ENCODE data around the gene EWSR1. TPM values are rescaled to one million over a fixed set of nuclear protein-coding genes. Genes with fewer than 3 reads are reported as not detected.
"Not testable (repeated sequence)": the region's sequence is repeated elsewhere in the genome, so short reads cannot be mapped to it uniquely, and the experiment has no call there.

The EWSR1 gene
- total and polyA plus RNA-seq, 2 of the 4 experiments (the other 2 are of a cell fraction), result 243 to 518 TPM

DNA sequence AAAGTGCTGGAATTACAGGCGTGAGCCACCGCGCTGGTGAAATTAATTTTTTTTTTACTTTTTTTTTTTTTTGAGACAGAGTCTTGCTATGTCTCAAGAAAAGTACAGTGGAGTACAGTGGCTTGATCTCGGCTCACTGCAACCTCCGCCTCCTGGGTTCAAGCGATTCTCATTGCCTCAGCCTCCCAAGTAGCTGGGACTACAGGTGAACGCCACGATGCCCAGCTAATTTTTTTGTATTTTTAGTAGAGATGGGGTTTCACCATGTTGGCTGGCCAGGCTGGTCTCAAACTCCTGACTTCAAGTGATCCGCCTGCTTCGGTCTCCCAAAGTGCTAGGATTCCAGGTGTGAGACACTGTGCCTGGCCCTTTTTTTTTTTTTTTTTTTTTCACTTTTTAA, 20.2 kb upstream of the EWSR1 start:
- BruUV-seq (replicated peaks); DNase-seq; H3K79me1 ChIP-seq (ENCODE audit: low read depth in 1 of 2, low read length in 2 of 2); H3K36me3 ChIP-seq (ENCODE audit: control insufficient read depth, insufficient read depth, low read length); H3K9me1 ChIP-seq (ENCODE audit: insufficient read depth, low read length); H2BK15ac ChIP-seq (ENCODE audit: low read depth, low read length); H3K18ac ChIP-seq (ENCODE audit: low read depth, low read length); H3K4me2 ChIP-seq (ENCODE audit: low read depth, low read length); H2BK120ac ChIP-seq (ENCODE audit: low read depth, low read length); H3K9me3 ChIP-seq (ENCODE audit: control insufficient read depth, insufficient read depth, low read length); H3K23ac ChIP-seq (ENCODE audit: low read depth, low read length); H3K27me3 ChIP-seq (ENCODE audit: control insufficient read depth, insufficient read depth, low read length); H2BK5ac ChIP-seq (ENCODE audit: low read depth, low read length, poor library complexity, severe bottlenecking); H3K14ac ChIP-seq (replicated peaks; ENCODE audit: low read depth, low read length); H3K27ac ChIP-seq (ENCODE audit: insufficient read depth, low read length); H4K8ac ChIP-seq (ENCODE audit: low read depth in 2 of 2, low read length in 2 of 2); H3K4me3 ChIP-seq (ENCODE audit: insufficient read depth, low read depth, low read length); dilution Hi-C loops (cut with HindIII; ENCODE audit: low sequenced_read_pairs, unreplicated experiment); H3K4ac ChIP-seq (ENCODE audit: low read depth, low read length); H3K9ac ChIP-seq (ENCODE audit: low read depth, low read length); H2AK9ac ChIP-seq (replicated peaks; ENCODE audit: low read depth, low read length, poor library complexity); intact Hi-C loops (cut with micrococcal nuclease); ATAC-seq (ENCODE audit: low read depth); H3K4me1 ChIP-seq (ENCODE audit: control insufficient read depth, insufficient read depth, low read length); H3K56ac ChIP-seq (ENCODE audit: extremely low read depth, insufficient read depth, low read length); H2AFZ ChIP-seq (replicated peaks; ENCODE audit: low read length, poor library complexity); H4K5ac ChIP-seq (ENCODE audit: low read depth, low read length); H4K20me1 ChIP-seq (ENCODE audit: insufficient read depth, low read length); H2AK5ac ChIP-seq (ENCODE audit: low read depth, low read length); H4K91ac ChIP-seq (ENCODE audit: insufficient read depth, low read depth, low read length); H2BK20ac ChIP-seq (ENCODE audit: low read depth, low read length); POLR2A ChIA-PET (ENCODE audit: unreplicated experiment): not testable (repeated sequence)
- in situ Hi-C loops (cut with MboI; ENCODE audit: low sequenced_read_pairs), result loop anchor here (5.0 to 25.0 kb wide), 3 partner anchors 203 to 636 kb away; no protein-coding TSS in a partner anchor
- CTCF ChIA-PET, result interaction anchor here (1.9 kb wide), 1 partner anchor 44 kb away, joined by 7 read pairs; no protein-coding TSS in a partner anchor
- 95% methylated on average over 6 of the region's 10 CpGs; no CpG with 5 or more reads in 1 of the 2 experiments for WGBS, 2 experiments (ENCODE audit: extremely low coverage in 2 of 2, insufficient read length in 1 of 2)

Data from IMR-90 (cell line).